GM21447 (cell line): Measurements from ENCODE around the gene XIRP2.

ENCODE experiments used
- ATAC-seq: cut with Tn5 transposase; IDR thresholded peaks from one replicate; pipeline ENCODE4 v1.9.1; 2021; ENCODE audit not compliant: unreplicated experiment

XIRP2 gene

DNA sequence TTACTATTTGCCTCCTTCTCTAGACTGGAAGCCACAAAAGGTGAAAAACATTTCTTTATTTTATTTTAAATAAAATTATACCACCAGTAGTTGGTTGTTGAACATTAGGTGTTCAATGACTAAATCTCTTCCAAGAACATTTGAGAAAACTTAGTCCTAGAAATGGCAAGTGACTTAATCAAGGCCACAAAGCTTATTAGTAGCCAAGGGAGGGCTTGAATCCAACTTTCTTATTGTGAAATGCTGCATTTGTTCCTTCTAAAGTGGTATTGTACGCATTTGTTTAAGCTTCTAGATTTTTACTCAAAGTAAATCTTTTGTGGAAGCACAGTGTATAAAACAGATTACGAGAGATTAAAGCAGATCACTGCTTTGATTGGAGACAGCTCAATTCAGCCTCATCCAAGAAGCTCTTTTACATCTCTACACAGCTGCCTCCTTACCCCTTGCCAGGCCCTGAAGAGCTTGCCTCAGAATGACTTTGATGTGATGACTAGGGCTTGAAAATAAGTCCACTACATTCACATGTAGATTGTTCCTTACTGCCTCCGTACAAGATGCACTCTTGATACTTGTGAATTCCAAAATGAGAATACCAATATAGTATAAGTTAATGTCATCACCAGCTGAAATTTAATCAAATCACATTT is 244.8 kb downstream of the XIRP2 start:
- ATAC-seq: no peak

DNA sequence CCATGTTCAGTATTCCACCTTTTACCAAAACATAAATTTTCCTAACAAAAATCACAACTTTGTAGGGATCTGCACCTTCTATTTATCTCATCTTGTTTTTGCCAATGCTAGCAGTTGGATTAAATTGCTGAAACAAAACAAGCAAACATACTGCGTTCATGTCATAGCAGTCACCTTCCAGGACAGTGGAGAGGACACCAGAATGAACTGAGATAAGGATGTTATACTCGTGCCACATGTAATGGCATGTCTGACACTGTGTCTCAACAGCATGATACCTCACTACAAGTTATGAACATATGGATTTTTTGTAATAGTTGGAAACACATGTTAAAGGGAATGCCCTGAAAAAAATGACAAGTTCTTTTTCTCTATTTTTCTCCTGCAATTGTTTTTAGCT is 245.3 kb downstream of the XIRP2 start:
- no peak for ATAC-seq

DNA sequence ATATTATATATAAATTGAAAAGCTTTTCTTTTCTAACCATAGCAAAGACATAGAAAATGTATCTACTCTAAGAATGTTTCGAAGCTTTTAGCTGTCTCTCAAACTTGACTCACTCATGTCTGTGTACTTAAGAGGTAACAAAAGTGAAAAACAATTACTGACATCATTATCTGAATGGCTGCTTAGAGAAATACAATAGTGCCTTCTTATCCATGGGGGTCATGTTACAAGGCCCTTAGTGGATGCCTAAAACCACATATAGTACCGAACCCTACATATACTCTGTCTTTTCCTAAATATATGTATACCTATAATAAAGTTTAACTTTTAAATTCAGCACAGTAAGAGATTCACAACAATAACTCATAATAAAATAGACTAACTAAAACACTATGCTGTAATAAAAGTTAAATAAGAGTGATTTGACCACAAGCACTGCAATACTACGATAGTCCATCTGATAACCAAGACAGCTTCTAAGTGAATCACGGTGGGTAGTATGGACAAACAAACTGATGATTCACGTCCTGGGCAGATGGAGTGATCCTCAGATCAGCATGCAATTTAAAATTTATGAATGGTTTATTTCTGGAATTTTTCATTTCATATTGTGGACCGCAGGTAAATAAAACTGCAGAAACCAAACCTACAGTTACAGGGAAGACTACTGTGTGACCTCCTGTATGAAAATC is 246.2 kb downstream of the XIRP2 start:
- no peak for ATAC-seq

DNA sequence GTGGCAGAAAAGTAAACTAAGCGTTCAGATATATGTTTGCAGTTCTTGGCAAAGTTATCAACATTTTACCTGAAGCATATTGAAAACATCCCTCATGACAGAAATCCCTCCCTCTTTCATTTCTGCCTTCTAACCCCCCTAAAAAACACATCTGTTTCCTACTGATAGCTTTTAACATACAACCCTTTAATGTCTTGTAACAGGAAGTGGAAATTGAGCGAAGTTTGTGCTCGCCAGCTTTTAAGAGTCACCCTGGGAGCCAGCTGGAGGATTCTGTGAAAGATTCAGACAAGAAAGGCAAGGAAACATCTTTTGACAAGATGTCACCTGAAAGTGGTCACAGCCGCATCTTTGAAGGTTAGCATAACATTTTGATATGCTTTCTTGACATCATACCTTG is 247.4 kb downstream of the XIRP2 start:
- no peak for ATAC-seq

DNA sequence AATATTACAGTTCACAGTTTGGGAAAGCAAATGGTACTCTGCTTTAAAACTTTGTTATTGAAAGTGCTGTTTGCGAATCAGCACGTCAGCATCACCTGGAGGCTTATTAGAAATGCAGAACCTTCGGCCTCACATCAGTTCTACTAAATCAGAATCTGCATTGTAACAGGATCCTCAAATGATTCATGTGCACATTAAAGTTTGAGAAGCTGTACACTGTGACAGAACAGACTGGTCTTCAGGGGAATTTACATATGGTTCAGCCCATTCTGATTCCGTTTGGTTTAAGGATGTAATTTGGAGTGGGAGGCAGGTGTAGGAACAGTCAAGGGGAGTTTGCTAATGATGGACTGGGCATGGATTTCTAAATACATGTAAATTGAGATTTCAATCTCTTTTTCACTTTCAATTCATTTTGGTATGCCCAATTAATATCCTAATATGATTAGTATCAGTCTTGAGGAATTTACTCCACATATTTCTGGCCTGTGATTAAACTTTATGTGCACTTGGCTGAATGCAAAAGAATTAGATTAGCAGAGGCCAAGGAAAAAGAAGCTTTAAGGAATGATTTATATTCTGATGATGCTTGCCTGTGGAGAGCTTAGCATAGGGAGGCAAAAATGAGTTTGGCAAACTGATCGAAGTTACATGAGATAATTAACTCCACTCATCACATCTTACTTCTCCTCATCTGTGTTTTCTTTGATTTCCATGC is 248.8 kb downstream of the XIRP2 start:
- ATAC-seq: no peak

DNA sequence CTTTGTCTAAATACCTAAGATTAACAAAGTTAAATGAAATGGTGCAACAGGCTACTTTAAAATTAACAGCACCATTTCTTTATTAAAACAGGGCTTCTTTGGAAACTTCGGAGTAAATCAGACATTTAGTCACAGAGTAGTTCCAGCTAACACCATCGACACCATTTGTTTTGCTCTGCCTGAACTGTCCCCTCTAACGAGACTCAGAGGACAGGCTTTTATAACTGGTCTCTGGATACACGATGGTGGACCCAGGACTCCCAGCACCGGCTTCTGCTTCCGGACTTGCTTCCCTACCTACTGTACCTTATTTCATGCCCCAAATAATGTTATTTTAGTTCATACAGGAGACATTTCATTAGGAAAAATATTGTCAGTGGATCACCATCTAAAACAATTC is 252.1 kb downstream of the XIRP2 start:
- no peak for ATAC-seq

DNA sequence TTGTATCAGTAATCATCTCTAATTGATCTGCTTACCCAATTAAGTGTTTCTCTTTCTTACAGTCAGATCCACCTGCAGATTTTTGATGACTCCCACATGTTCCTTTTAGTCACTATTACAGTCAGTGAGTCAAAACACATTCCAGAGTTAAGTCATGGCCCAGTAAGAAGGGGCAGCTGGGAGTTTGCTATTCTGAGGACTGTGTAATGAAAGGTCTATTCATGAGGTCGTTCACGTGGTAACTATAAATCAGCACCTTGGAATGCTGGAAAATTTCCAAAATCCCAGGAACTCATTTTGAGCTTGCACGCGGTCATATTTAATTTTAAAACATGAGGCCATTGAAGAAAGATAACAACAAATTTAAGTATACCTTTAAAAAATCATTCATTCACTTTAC is 252.5 kb downstream of the XIRP2 start:
- ATAC-seq: no peak

DNA sequence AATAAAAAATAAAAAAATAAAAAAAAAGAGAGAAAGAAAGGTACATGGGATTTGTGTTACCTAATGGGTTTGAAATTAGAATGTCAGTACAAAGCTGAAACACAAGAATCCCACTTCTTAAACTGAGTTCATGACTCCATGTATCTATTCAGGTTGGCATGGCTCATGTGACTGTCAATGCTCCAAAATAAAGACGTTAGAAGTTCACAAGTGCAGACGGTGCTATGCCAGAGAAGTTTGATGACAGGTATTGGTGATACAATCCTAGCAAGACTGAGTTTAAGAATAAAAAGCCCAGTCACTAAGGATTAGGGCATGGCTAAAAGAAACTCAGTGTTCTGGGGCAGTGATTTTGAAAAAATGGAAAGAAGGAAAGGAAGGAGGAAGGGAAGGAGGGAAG is 254.3 kb downstream of the XIRP2 start:
- no peak for ATAC-seq

DNA sequence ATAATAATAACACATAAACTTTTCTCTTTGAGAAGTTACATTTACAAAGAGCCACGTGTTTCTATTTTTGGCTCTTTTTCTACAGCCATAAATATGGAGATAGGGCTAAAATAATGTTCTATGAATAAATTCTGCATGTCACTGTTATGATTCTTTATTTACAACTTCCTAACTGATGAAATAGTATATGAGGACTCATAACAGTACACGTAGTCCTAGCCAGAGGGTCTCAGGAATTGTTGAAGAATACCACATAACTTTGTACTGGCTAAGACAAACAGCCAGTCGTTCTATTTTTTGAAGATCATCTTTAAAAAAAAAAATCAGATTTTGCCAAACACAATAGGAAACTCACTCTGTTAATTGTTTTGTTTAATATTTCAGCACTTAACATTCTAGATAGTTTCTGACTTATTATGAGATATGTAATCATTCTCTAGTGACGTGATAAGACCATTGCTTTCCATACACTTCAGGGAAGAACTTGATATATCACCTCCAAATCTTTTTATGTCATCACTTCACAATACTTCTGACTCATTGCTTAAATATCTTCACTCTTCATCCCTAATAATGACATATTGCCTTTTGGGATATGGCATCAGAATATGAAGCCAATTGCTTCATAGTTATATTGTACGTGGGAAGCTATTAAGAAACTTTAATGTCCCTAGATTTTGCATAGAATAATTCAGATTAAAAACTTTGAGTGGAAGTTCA is 256.1 kb downstream of the XIRP2 start:
- no peak for ATAC-seq

DNA sequence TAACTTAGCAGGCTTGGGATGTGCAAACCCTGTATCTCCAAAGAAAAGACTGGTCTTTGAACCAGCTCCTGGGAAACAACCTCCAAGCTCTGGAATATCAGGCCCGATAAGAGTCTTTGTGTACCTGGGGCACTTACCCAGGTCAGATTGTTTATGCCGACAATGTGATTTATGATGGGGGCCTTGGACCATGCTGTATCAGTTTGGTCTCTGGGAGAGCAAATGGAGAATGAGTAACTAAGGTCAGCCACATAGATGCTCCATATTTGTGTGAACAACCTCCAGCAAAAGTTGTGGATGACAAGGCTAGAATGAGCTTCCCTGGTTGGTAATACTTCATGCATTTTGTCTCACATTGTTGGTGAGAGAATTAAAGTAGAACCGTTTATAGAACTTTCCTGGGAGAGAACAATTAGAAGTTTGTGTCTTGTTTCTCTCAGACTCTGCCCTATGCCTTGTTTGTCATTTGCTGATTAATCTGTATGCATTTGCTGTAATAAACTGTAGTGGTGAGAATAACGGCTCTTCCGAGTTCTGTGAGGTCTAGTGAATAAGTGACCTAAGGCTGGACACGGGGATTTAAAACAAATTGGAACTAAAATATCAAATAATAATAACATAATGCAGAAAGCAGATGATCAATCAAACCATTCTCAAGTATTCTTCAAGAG is 259.1 kb downstream of the XIRP2 start:
- no peak for ATAC-seq

DNA sequence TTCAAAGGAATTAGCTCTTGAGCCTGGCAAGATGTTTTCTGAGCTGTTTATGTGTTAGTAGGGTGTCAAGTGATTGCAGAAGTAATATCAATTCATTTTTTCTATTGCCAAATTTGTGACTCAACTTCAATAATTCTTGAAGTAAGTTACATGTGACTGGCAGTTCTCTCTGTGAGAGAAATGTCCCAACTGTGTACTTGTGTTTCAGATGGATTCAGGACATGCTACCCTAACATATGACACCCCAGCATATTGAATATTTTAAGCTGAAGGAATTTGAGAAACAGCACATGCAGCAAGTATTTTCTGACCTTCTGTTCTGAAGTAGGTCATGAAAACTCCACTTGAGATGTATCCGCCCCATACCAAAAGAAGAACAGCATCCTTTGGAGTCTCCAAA is 263.6 kb downstream of the XIRP2 start:
- no peak for ATAC-seq

DNA sequence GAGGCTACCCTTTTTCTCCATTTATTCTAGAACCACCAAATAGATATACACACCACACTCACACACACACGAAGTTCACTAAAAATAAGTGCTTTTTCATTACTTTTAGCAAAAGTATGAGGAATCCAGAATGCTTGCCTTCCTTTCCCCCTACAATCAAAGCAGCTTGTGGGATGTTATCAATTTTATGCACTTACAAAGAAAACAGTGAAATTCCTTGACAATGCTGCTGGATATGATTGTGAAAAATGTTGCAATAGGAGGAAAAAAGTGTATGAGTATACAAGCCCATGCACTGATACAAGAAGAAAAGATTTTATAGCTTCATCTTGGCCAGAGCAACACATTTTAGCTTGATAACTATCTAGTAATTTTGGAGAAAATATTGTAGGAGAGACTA is 269.2 kb downstream of the XIRP2 start:
- ATAC-seq: no peak

DNA sequence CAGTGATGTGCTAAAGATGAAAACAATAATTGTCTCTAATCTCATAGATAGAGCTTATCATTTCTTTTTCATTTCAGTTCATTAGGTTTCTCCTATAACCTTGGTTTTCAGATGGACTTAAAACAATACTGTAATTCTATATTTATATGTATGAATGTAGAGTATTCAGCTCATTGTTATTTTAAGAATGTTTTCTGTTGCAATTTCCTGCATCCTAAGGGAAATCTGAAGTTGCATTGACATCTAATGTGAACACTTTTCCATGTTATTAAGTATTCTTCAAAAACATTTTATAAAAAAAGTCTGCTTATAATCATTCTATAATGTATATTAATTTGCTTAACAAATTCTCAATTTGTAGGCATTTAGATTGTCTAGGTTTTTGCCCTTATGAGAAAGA is 288.9 kb downstream of the XIRP2 start:
- ATAC-seq: no peak

DNA sequence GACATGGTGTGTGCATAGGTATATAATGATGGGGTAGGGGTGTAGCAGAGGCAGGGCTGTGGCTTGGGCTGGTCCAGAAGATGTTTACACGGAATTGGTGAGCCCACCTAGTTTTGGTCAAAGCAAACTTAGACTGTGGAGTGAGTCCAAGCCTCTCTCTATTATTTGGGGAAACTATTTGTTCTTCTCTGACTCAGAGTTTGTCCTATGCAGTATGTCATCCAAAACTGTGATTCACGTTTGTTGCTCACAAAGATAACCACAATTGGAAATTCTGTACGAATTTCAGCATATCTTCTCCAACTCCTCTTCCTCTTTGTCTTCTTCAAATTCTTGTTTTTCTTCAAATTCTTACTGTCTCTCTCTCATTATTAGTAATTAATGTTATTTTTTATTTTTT is 292.9 kb downstream of the XIRP2 start:
- no peak for ATAC-seq

DNA sequence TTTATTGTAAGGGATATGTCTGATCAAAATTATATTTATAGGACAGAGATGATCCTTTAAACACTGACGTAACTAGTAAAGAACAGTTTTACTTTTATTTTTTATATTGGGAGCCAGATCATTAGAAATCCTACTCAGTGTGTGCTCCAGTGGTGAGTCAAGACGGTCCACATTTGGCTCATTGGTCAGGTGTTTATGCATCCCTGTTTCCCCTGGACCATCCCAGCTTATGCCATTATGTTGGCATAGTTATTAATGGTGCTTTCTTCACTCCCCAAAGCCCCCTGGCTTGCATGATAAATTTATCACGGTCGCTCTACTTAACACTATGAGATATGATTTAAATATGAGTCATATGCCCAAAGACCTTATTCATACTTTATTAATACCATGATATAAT is 293.4 kb downstream of the XIRP2 start:
- ATAC-seq: no peak

DNA sequence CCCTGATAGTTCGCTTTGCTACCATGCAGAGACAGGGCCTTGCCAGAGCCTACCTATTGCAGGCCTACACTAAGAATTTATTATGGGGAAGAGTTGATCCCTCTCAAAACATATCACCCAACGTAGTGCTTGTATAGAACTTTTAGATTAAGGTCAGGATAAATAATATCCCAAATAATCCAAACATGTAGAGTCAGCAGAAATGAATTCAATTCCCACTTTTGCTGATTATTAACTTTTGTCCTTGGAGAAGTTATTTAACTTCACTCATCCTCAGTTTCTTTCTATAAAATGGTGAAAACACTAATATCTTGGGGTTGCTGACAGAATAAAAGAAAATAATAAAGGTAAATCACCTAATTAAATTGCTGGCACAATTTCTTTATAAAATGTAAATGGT is 294.1 kb downstream of the XIRP2 start:
- ATAC-seq: no peak

DNA sequence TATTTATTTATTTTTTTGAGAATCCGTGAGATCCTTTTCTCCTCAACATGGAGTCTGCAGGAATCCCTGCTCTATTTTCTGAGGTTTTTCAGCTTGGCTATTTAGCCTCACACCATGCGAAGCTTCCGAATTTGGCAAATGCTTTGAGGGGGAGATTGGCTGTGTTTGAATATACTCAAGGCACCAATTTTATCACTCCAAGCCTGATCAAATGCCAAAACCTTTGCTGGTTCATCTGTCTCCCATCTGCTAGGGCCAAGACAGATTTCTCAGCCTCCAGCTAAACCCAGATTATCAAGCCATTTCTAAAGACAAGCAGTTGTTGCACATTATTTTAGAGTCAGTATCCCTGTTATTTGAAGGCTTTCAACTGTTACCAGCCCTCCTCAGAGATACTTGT is 295.7 kb downstream of the XIRP2 start:
- ATAC-seq: no peak

DNA sequence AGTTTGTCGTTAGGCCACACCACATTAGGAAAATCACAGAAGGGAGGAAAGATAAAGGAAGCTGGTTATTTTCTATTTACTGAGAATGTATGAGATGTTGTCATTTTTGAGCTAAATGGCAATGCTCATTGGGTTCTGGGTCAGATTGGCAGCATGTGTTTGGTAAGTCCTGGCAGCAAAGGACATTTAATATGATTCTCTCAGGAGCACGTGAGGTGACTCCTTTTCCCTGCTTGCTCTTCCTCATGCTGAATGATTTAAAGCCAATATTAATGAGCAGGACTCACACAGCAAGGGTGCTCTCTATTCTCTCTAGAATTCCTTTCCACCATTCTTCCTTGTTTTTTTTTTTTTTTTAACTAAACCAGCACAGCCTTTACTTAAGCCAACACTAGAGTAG is 298.2 kb downstream of the XIRP2 start:
- ATAC-seq: no peak

DNA sequence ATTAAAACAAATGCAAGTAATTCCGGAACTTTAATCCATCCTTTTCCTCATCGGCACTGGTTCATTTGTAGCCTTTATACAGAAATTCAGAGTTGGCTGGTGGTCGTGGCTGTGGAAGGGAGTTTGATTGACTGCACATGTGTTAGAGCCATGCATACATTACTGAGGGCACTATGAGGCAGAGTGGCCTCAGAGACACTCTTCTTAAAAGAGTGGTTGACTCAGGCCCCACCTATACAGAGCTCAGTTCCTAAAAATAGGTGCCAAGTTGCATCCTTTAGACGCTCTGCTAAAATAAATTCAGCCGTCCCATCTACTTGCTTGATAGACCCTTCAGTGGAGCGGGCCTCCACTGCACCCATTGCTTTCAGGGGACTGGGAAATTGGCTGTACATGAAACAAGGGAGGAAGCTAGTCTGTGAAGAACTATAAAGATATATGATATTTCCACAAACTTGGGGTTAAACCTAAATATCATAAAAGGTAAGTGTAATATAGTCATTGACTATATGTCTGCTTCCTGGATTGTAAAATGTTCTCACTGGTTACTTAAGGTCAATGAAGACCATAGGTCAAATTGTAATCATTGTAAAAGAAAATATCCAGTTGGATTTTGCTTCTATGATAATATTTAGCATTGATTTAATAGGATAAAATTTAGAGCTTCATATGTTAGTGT is 298.9 kb downstream of the XIRP2 start:
- no peak for ATAC-seq
